22Rv1 (cell line): Measurements from ENCODE around the gene SKOR1.

ENCODE experiments used
- ZFX ChIP-seq: fragments of 450-650 bp; IDR thresholded peaks from 2 replicates; pipeline ENCODE4 v1.6.1; 2017; ENCODE audit warnings: antibody characterized with exemption, borderline replicate concordance
- TF ChIP-seq, protein P1 (sequence below): fragments of 450-650 bp; IDR thresholded peaks from 2 replicates; pipeline ENCODE4 v1.5.1; 2017; ENCODE audit warnings: mild to moderate bottlenecking

DNA sequence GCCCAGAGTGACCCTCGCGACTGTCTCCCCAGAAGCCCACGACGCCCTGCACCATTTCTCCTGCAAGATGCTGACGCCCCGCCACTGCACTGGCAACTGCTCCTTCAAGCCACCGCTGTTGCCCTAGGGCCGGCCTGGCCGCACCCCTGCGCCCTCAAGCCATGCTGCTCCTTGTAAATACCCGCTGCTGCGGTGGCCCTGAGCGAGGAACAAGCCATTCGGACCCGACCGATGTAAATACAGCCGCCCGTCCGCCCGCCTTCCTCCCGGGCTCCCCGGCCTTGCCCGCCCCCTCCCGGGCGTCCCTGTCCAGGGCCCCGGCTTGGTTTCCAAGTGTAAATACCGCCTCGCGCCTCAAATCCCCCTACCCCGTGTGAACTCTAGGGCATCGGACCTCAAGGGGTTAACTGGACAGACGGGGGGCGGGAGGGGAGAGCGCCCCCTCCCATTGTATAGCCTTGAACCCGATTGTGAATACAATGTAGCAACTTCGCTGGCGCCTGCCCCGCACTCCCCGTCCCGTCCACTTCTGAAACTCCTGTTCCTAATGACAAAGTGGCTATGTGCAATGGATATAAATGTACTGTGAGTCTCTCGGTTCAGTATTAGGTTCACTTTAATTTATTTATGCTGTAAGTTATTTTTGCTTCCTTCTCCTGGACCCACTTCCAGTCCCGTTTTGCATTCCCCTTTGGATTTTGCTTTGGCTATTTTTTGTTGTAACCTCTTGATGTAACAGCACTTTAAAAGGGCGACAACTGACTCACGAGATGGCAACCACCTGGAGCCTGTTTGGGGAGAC lies 8.6 kb downstream of the SKOR1 start:
- TF ChIP-seq, protein P1, sequence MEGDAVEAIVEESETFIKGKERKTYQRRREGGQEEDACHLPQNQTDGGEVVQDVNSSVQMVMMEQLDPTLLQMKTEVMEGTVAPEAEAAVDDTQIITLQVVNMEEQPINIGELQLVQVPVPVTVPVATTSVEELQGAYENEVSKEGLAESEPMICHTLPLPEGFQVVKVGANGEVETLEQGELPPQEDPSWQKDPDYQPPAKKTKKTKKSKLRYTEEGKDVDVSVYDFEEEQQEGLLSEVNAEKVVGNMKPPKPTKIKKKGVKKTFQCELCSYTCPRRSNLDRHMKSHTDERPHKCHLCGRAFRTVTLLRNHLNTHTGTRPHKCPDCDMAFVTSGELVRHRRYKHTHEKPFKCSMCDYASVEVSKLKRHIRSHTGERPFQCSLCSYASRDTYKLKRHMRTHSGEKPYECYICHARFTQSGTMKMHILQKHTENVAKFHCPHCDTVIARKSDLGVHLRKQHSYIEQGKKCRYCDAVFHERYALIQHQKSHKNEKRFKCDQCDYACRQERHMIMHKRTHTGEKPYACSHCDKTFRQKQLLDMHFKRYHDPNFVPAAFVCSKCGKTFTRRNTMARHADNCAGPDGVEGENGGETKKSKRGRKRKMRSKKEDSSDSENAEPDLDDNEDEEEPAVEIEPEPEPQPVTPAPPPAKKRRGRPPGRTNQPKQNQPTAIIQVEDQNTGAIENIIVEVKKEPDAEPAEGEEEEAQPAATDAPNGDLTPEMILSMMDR: peak; percentile 75
- TF ChIP-seq ZFX: no peak
